Iris pigment epithelial cell (primary cell): ENCODE measurements around the gene BEX4.

Source experiments
- DNase-seq: peaks from one replicate; pipeline ENCODE4 v3.0.0-alpha.2; 2011; ENCODE audit warnings: low read depth

BEX4 gene

DNA sequence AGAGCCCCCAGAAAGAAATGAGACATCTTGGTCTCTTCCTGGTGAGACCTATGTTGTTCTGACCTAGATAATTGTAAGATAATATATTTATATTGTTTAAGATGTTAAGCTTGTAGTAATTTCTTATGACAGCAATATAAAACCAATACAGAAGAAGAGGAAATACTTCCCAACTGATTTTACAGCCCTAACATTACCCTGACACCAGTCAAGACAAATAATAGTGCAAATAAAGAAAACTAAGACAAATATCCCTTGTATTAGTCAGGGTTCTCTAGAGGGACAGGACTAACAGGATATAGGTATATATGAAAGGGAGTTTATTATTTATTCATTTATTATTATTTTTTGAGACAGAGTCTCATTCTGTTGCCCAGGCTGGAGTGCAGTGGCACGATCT, 21.4 kb downstream of the BEX4 start:
- no peak for DNase-seq

DNA sequence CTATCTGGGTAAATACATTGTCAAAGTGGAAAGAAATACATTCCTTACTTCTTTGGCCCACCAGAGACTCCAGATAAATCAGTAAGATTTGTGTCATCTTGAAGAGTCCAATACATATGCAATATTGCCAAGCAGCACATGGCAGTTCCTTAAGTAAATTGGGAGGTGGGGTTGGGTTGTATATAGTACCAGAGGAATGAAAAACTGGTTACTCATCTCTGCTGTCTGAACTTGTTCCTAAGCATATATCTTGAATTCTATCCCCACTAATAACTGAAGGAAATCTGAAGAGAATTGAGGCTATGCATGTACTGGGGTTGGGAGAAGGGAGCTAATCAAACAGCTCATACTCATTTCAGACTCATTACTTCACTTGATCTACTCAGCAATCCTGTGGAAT, 25.2 kb downstream of the BEX4 start:
- no peak for DNase-seq

DNA sequence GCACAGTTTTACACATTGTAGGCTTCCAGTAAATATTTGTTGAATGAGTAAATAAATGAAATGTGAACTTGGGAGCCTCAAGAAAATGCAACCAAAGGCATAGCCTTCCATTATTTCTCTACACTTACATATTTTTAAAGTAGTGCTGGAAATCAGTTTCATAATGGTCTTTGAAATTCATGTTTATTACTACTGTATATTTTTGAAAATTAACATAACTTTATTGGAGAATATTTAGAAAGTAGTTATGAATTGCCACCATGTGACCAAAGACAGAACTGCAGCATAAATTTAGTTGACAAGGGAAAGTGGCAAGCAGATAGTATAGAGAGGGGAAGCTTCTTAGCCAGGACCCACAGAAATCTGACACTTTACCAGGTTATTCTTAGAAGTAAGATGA, 33.6 kb downstream of the BEX4 start:
- peak; percentile 28 for DNase-seq

DNA sequence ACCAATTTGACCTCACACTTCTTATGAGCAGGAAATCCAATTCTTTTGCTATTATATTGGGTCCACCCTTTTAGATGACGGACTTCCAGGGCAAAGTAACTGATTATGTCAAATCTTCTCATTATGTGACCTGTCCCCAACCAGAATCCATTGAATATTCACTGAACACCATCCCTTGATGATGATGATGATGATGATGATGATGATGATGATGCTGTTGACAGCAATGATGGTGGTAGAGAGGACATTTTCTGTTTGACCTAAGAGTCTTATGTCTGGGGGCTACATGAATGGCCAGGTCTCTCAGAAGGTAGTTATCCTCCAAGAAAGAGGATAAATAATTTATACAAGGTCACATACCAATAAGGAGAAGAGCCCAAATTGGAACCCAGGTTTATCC, 34.9 kb downstream of the BEX4 start:
- no peak for DNase-seq

DNA sequence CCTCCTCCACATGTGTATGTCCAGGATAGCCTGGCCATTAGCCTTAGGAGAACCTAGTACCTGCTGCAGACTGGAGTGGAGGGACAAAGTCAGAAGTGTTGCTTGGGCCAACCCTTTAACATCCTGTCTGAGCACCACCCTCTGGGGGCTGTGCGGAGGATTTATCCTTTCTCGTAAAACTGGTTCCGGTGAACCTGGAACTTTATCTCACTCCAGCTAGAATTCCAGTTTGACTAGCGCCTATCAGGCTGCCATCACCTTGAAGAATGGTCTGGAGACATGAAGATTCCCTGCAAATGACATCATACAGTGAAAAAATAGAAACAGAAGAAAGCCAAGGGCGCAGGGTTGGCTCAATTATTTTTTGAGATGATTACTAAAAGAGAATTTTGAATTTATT, 36.1 kb downstream of the BEX4 start:
- DNase-seq, result no peak

DNA sequence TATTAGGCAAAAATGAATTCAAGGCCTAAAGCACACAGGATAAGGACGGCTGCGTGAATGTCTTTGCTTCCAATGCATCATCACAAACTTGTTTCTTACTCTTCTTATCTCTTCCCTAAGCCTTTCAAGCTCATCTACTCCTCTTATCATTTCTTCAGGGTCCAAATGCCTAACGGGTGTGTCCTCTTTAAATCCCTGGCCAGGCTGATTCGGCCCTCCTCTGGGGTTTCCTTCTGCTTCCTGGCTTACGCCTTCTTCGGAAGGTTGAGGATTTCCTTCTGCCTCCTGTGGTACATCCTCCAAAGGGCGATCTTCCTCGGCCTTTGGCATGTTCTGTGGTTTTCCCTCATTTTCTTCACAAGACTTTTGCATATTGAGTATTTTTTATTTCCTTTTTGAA, 38.7 kb downstream of the BEX4 start:
- peak; percentile 4 for DNase-seq

DNA sequence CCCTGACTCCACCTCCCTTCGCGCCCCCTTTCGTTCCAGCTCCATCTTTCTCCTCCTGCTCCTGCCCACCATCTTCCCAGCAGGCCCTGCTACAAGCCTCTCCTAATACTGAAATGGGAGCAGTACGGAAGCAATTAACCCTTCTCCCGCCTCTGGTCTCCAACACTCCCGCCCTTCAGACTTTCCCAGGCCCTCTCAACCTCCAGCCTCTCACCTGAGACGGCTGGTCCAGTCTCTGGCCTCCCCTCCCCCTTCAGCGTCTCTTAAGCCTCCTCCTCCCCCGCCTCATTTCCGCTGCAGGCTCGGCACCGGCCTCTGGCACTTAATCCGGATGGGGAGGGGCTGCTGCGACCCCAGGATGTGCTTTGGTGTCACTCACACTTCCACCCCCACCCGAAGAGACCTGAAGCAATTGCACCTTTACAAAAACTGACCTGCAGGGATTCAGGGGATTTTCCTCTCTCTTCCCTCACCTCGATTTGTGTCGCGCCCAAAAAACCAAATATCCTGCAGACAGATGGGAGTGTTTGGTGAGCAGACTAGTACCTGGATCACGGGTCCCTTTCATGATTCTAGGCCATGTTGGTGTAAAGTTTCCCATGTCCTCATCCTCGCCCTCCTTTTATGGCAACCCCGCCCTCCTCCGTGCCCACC, 39.4 kb downstream of the BEX4 start:
- peak; percentile 22 for DNase-seq

DNA sequence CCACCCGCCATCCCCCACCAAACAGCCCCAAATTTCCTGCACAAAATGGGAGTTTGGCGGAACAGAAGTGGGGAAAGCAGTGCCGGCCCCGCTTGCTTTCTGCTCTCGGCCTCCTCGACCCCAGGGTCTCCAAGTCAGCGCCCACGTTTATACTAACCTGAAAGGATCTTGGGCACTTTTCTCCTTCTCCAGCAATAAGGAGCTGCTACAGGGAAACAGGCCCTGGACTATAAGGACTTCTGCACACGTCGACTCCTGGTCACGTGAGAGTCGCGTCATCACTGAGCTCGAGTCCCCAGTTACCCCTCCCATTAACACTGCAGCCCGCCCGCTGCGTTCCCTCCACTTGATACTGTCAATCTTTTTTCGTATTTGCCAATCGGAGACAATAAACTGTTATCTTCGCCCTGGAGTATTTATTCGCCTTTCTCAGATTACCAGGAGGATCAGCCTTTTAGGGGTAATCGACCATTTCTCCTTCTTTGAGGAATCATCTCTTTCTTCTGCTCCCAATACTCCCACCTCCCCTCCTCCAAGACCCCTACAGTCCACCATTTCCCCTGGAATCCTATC, 40.1 kb downstream of the BEX4 start, which contains the start of gene TCEAL8:
Gene TCEAL8 (minus strand): TSS at position 235 of the 573 bp plus-strand sequence. CDS start 1,176 bp downstream, outside the sequence.
- peak; percentile 80 for DNase-seq

DNA sequence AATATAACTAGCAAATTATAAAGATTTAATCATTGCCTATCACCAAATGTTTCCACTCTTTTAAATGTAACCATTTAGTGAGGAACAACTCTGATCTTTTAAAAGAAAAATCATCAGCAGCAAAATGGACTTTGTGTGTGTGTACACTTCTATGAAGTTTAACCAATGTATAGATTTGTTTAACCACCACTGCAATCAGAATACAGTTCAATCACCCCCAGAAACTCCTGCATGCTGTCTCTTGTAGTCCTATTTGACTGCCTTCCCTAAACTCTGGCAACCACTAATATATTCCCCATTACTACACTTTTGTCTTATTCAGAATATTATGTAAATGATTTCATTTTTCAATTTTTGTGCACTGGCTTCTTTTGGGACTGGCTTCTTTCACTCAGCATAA, 41.7 kb downstream of the BEX4 start:
- DNase-seq, result no peak

DNA sequence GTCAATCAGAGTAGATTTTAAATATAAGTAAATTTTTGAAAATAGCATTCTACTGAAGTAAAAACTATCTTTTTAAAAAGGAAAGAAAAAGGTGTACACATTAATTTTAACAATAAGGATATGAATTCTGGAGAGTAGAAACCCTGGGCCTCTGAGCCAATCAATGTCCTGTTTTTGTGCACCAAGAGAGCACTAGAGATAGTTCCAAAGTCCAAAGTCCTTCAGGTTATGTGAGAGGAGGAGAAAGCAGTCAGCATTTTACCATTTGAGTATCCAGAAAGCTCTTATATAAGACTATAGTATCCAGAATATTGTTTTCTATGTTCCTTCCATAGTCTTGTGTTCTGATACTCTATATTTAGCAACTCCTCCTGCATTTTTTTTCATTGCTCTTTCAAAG, 43.4 kb downstream of the BEX4 start:
- no peak for DNase-seq
